Nucleus accumbens (tissue), 56 donors: ENCODE results near the gene GCSH.

Experiments used
- DNase-seq, 56 donors: peaks; one replicate each; lab custom pipeline; 2025; lab: John Stamatoyannopoulos, UW

The GCSH gene

GRCh38 chr16:81106826-81107503 lies 10.8 kb upstream of the GCSH start:
- no peak for DNase-seq

- no peak for DNase-seq
Measured at GRCh38 chr16:81105946-81106345, 9.8 kb upstream of the GCSH start.

- no peak for DNase-seq
Measured at GRCh38 chr16:81101702-81102101, 5.5 kb upstream of the GCSH start.

GRCh38 chr16:81099958-81100357 lies 3.8 kb upstream of the GCSH start:
- no peak for DNase-seq

GRCh38 chr16:81097230-81097629 lies 1.0 kb upstream of the GCSH start:
- no peak for DNase-seq

- peak in 1 of 56 donors; percentile 43 for DNase-seq
Measured at GRCh38 chr16:81096715-81097208, 567 bp upstream of the GCSH start.

GRCh38 chr16:81095653-81095952 lies 592 bp downstream of the GCSH start:
- no peak for DNase-seq

- no peak for DNase-seq
Measured at GRCh38 chr16:81094771-81095251, 1.4 kb downstream of the GCSH start.

GRCh38 chr16:81088836-81089235 lies 7.4 kb downstream of the GCSH start:
- no peak for DNase-seq

- DNase-seq: no peak
Measured at GRCh38 chr16:81081014-81081413, 15.2 kb downstream of the GCSH start.

- DNase-seq: no peak
Measured at GRCh38 chr16:81080233-81080632, 16.0 kb downstream of the GCSH start.

GRCh38 chr16:81077076-81077940 lies 18.9 kb downstream of the GCSH start, which contains the start of gene C16orf46:
Gene C16orf46 (minus strand): TSS chr16:81077238. CDS start chr16:81063955, 13,283 bp downstream.
- DNase-seq: peak; percentile 78 to 100 (median 97)

GRCh38 chr16:81076566-81077075 lies 19.6 kb downstream of the GCSH start:
- DNase-seq: peak in 55 of 56 donors; percentile 78 to 100 (median 96)

- no peak for DNase-seq
Measured at GRCh38 chr16:81073560-81074330, 22.4 kb downstream of the GCSH start.

GRCh38 chr16:81071805-81072204 lies 24.4 kb downstream of the GCSH start:
- DNase-seq: no peak

- DNase-seq: no peak
Measured at GRCh38 chr16:81070979-81071378, 25.2 kb downstream of the GCSH start.

- no peak for DNase-seq
Measured at GRCh38 chr16:81069063-81069462, 27.1 kb downstream of the GCSH start.

GRCh38 chr16:81067166-81067565 lies 29.0 kb downstream of the GCSH start:
- DNase-seq: no peak

- DNase-seq: no peak
Measured at GRCh38 chr16:81066681-81067080, 29.5 kb downstream of the GCSH start.

GRCh38 chr16:81061871-81062608 lies 34.2 kb downstream of the GCSH start:
- DNase-seq: no peak
